Heart left ventricle (tissue), 16 donors: ENCODE measurements around the gene LAMA5. TPM values are rescaled to one million over a fixed set of nuclear protein-coding genes. Genes with fewer than 3 reads are reported as not detected.

ENCODE experiments used
- ATAC-seq, 4 donors: fragments of 200-7000 bp; cut with Tn5 transposase; one replicate each; pipeline ENCODE4 v1.9.1; 2020 to 2022; ENCODE audit warnings: moderate library complexity in 4 of 4, mild to moderate bottlenecking in 3 of 4, moderate number of reproducible peaks in 1 of 4
- DNase-seq, 5 donors: peaks; one replicate each; pipeline ENCODE4 v3.0.0-alpha.2; 2020
- H3K27ac ChIP-seq, 12 donors: fragments of 200-600 bp; sonication (generic) in 4 of 12; one replicate each; pipeline versions ENCODE4 v1.5.0 to v1.8.0; 2016 to 2022; ENCODE audit warnings: mild to moderate bottlenecking in 2 of 12
- H3K27me3 ChIP-seq, 9 donors: fragments of 200-600 bp; sonication (generic) in 2 of 9; one replicate each; pipeline versions ENCODE4 v1.5.1 to v1.8.0; 2016 to 2022; ENCODE audit warnings: mild to moderate bottlenecking in 3 of 9
- H3K36me3 ChIP-seq, 9 donors: fragments of 200-600 bp; sonication (generic) in 2 of 9; one replicate each; pipeline versions ENCODE4 v1.5.0 to v1.8.0; 2018 to 2022; ENCODE audit warnings: mild to moderate bottlenecking in 2 of 9
- H3K4me1 ChIP-seq, 12 donors: fragments of 200-600 bp; sonication (generic) in 4 of 12; one replicate each; pipeline versions ENCODE4 v1.5.0 to v1.8.0; 2016 to 2022; ENCODE audit warnings: mild to moderate bottlenecking in 3 of 12
- H3K4me3 ChIP-seq, 12 donors: fragments of 200-600 bp; sonication (generic) in 4 of 12; one replicate each; pipeline versions ENCODE4 v1.5.0 to v1.8.0; 2017 to 2022; ENCODE audit warnings: mild to moderate bottlenecking in 9 of 12, moderate library complexity in 4 of 12
- H3K9me3 ChIP-seq, 12 donors: fragments of 200-600 bp; sonication (generic) in 4 of 12; one replicate each; pipeline versions ENCODE4 v1.5.0 to v1.8.0; 2016 to 2022; ENCODE audit warnings: mild to moderate bottlenecking in 1 of 12
- CTCF ChIP-seq, 12 donors: fragments of 200-600 bp; sonication (generic) in 4 of 12; IDR thresholded peaks; one replicate each; pipeline versions ENCODE4 v1.5.0 to v1.8.0; 2018 to 2022; ENCODE audit warnings: antibody characterized with exemption in 12 of 12, mild to moderate bottlenecking in 5 of 12
- POLR2A ChIP-seq, 2 donors: fragments of 450-650 bp; IDR thresholded peaks; one replicate each; pipeline ENCODE4 v1.6.1; 2017; ENCODE audit warnings: antibody characterized with exemption in 2 of 2, mild to moderate bottlenecking in 2 of 2, moderate library complexity in 2 of 2
- WGBS, 4 donors: extraction: QIAGEN DNeasy Blood & Tissue Kit in 2 of 4; methylation state at CpG; one replicate each; pipeline versions ENCODE4 v1.1.5 to v1.1.7; 2013 to 2018; 5-methylcytosine and 5-hydroxymethylcytosine counted together
- intact Hi-C, 10 donors: fragments of 100-400 bp; cut with DNase I; formaldehyde crosslinking; loops; one replicate each; pipeline versions ENCODE4 v1.11.1 to v1.14.2; 2022
- polyA plus RNA-seq, 2 donors: library from polyadenylated mRNA; stranded (reverse); fragments of 200-250 nt; gene quantifications; one replicate each; pipeline ENCODE4 v1.2.3, GENCODE V29; 2013
- total RNA-seq, 9 donors: library from RNA; depleted of rRNA in 2 of 9; stranded (reverse); fragments of >200 nt in 2 of 9; fragmentation: NEBNext Ultra II Directional in 3 of 9; extraction: Animal tissue kit (Norgen Biotek cat#: 25700) in 3 of 9; gene quantifications; one replicate each; pipeline versions ENCODE4 v1.1.0 to v1.2.4, GENCODE V29; 2016 to 2023
- donor health status: ischemic (EF 13 %, LVEDD 7.1; RV severe dilation, severe dysfunction).
- donor health status: healthy with polysubstance abuse.
- donor health status: DM: no; HTN: yes; CAD: no.
- donor health status: DM: no; HTN: no; CAD: no.
- donor health status: ischemic (EF 25% LVEDD 6.9; RV normal size, moderate dysfunction).
- donor health status: ischemic (EF 25% LVEDD 5.7; RV mildly dilated, moderate dysfunction).
- donor health status: healthy.
- donor health status: DM: yes; HTN: yes; CAD: no.
- donor health status: ischemic (EF 35%, LVEDD 5.7; RV mildly dilated, moderate dysfunction).
- donor health status: nonischemic (EF 11% LVEDD 7.7; RV severe dilation, severe dysfunction).
- donor health status: DM: yes; HTN: yes; CAD: no.
- donor health status: PGD.
- donor health status: ischemic (EF 29% LVEDD 5.4; RV normal size, mild dysfunction).
- donor health status: nonischemic (EF 23%, LVEDD 6.1; RV moderate dilation, normal function).

Gene LAMA5
- total and polyA plus RNA-seq, 11 donors = 57.4 to 128 (median 73.6) TPM

DNA sequence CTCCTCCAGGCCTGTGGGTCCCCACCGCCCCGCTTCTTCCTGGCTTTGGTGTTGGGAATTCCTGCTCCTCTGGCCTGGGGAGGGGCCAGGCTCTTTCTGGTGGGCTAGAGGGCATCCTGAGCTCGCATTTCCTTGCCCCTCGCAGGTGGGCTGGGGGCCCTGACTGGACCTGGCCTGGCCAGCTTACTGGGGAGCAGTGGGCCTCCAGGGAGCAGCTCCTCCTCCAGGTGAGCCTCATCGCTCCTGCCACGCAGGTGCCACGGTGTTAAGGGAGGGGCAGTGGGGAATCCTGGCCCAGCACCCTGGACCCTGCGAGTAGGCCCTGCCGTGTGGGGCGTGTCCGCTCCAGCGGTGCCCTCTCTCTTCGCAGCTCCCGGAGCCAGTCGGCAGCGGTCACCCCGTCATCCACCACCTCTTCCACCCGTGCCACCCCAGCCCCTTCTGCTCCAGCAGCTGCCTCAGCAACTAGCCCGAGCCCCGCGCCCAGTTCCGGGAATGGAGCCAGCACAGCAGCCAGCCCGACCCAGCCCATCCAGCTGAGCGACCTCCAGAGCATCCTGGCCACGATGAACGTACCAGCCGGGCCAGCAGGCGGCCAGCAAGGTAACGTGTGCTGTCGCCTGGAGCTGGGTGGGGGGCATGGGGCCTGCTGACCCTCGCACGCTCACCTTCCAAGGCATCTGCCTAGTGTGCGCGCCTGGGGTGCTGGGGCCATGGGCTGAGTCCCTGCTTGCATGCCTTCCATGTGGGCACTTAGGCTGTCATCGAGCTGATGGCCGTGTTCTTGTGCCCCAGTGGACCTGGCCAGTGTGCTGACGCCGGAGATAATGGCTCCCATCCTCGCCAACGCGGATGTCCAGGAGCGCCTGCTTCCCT lies 59.6 kb downstream of the LAMA5 start:
- ATAC-seq (no peak), DNase-seq (no peak)
- intact Hi-C loops = loop anchor here in 6 of 10 donors (5.0 to 10.0 kb wide), 5 partner anchors 45 to 497 kb away; partner anchors contain the start of genes MRGBP (in 1 of the 6) and OGFR (in 1 of the 6)
- no peaks in the 10 kb centered on the region for H3K27me3 ChIP-seq
- H3K27ac ChIP-seq = peak overlapping the region in 1 of 12 donors; percentile 6
- H3K9me3 ChIP-seq = no peaks in the 10 kb centered on the region
- 76 to 86% (median 81%) methylated on average over 24 to 42 of the region's 42 CpGs for WGBS, 4 donors
- H3K36me3 ChIP-seq = peaks cover 0 to 85% (median 80%) of the 10 kb centered on the region in 9 donors
- H3K4me1 ChIP-seq = peaks cover 9 to 37% (median 25%) of the 10 kb centered on the region in 12 donors
- TF ChIP-seq POLR2A (IDR thresholded peaks at IDR 0.05) (no peak), CTCF (IDR thresholded peaks at IDR 0.05) (no peak)
- no peak overlapping the region for H3K4me3 ChIP-seq

DNA sequence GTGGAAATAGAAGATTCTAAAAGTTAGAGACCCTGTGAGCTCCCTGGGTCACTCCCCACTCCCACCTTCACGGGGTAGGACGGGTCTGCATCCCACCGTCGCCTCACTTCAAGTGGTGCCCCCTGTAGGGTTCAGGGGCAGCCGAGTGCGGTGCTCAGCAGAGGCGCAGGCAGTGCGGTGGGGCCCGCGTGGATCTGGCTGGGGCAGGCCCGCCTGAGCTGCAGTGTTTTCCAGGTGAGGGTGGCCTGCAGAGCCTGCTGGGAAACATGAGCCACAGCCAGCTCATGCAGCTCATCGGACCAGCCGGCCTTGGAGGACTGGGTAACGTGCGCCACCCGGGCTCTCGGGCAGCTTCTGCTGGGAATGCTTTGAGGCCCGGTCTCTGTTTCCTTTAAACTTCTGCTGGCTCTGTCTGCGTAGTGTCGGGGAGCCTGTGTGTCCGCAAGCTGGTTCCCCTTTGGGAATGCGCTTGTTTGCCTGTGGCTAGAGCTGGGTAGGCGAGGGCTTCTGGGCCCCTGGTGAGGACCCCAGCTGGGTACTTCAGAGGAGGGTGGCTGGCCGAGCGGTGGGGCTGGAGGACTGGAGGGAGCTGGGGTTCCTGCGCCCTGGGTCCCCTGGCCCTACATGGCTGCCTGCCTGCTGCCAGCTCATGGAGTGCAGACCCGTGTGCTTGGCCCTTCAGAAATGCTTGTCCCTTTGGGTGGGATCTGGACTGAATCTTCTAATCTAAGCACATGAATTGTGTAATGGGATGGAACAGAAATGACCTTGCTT lies 60.5 kb downstream of the LAMA5 start:
- Histone ChIP-seq H3K27me3 (no peaks in the 10 kb centered on the region), H3K27ac (peak overlapping the region in 1 of 12 donors; percentile 6), H3K4me1 (peaks cover 9 to 43% (median 25%) of the 10 kb centered on the region in 12 donors), H3K9me3 (no peaks in the 10 kb centered on the region), H3K36me3 (peaks cover 0 to 76% (median 71%) of the 10 kb centered on the region in 9 donors), H3K4me3 (no peak overlapping the region)
- no peak for TF ChIP-seq POLR2A (IDR thresholded peaks at IDR 0.05)
- TF ChIP-seq CTCF (IDR thresholded peaks at IDR 0.05) = no peak
- intact Hi-C loops = loop anchor here in 6 of 10 donors (5.0 to 10.0 kb wide), 5 partner anchors 46 to 498 kb away; partner anchors contain the start of genes MRGBP (in 1 of the 6) and OGFR (in 1 of the 6)
- WGBS, 4 donors = 82 to 90% (median 88%) methylated on average over 18 to 27 of the region's 27 CpGs
- no peak for ATAC-seq
- DNase-seq = no peak

DNA sequence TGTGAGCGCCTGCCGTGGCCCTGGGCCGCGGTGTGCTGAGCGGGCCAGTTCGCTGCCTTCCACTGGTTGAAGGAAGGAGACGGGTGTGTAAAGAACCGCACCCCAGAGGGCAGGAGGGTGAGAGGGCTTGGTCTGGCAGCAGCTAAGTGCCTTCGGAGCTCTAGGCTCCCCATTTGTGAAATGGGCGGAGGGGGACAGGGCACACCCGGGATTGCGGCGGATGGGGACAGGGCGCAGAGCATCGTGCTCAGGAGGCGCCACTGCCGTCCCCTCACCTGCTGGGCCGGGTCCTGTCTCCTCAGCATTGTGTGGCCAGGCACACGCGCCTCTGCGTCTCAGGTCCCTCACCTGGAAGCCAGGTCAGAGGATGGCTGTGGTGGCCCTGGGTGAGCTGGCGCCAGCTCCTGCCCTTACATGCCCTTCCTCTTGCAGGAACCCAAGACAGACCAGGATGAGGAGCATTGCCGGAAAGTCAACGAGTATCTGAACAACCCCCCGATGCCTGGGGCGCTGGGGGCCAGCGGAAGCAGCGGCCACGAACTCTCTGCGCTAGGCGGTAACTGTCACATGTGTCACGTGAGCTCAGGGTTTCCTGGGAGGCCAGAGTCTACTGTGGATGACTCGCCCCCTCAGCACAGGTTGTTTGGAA lies 61.2 kb downstream of the LAMA5 start:
- no peak for DNase-seq
- Histone ChIP-seq H3K27ac (peak overlapping the region in 3 of 12 donors; percentile 30 to 99 (median 51)), H3K27me3 (no peaks in the 10 kb centered on the region), H3K4me3 (no peak overlapping the region), H3K36me3 (peaks cover 0 to 69% (median 64%) of the 10 kb centered on the region in 9 donors), H3K4me1 (peaks cover 9 to 43% (median 25%) of the 10 kb centered on the region in 12 donors), H3K9me3 (no peaks in the 10 kb centered on the region)
- TF ChIP-seq POLR2A (IDR thresholded peaks at IDR 0.05) = no peak
- TF ChIP-seq CTCF (IDR thresholded peaks at IDR 0.05) = no peak
- 86 to 89% (median 87%) methylated on average over 22 to 33 of the region's 33 CpGs for WGBS, 4 donors
- intact Hi-C loops = loop anchor here in 6 of 10 donors (5.0 to 10.0 kb wide), 5 partner anchors 46 to 499 kb away; partner anchors contain the start of genes MRGBP (in 1 of the 6) and OGFR (in 1 of the 6)
- no peak for ATAC-seq
